ENCODE results near the gene CAMK1. TPM values are rescaled to one million over a fixed set of nuclear protein-coding genes. Genes with fewer than 3 reads are reported as not detected.

Gene CAMK1
- 113 and 116 TPM in 2 replicates for total RNA-seq

GRCh38 chr3:9769426-9770275 is at the start of gene CAMK1:
Gene CAMK1, minus strand, starts transcription at chr3:9769947. Its CDS starts 2,198 bp downstream, at chr3:9767749.
- peak; percentile 70 for DNase-seq (ENCODE audit: low spot score)
- Mint-ChIP-seq H3K27me3 (ENCODE audit: low read depth) (no peaks in the 10 kb centered on the region), H3K9me3 (no peaks in the 10 kb centered on the region), H3K4me1 (ENCODE audit: low read depth) (peaks cover 36% of the 10 kb centered on the region), H3K4me3 (ENCODE audit: low read depth) (peak within 1 kb of the TSS; percentile 82), H3K36me3 (ENCODE audit: low read depth) (peaks cover 31% of the 10 kb centered on the region), H3K27ac (peak within 1 kb of the TSS; percentile 65)
- intact Hi-C loops (cut with micrococcal nuclease) = loop anchor here (1.0 to 5.0 kb wide), 4 partner anchors 9 to 38 kb away; partner anchors contain the start of gene TADA3

GRCh38 chr3:9818666-9819335 is 49.1 kb upstream of the CAMK1 start:
- H3K27me3 Mint-ChIP-seq (ENCODE audit: low read depth) = no peaks in the 10 kb centered on the region
- H3K4me3 Mint-ChIP-seq (ENCODE audit: low read depth) = no peak overlapping the region
- no peaks in the 10 kb centered on the region for H3K9me3 Mint-ChIP-seq
- H3K36me3 Mint-ChIP-seq (ENCODE audit: low read depth) = peaks cover 17% of the 10 kb centered on the region
- no peak for DNase-seq (ENCODE audit: low spot score)
- no peak overlapping the region for H3K27ac Mint-ChIP-seq
- peaks cover 5% of the 10 kb centered on the region for H3K4me1 Mint-ChIP-seq (ENCODE audit: low read depth)
- intact Hi-C loops (cut with micrococcal nuclease) = no loop called here

- no peak for DNase-seq (ENCODE audit: low spot score)
- peaks cover 28% of the 10 kb centered on the region for H3K36me3 Mint-ChIP-seq (ENCODE audit: low read depth)
- no peaks in the 10 kb centered on the region for H3K27me3 Mint-ChIP-seq (ENCODE audit: low read depth)
- H3K27ac Mint-ChIP-seq = no peak overlapping the region
- H3K4me3 Mint-ChIP-seq (ENCODE audit: low read depth) = no peak overlapping the region
- intact Hi-C loops (cut with micrococcal nuclease) = no loop called here
- no peaks in the 10 kb centered on the region for H3K9me3 Mint-ChIP-seq
- peaks cover 5% of the 10 kb centered on the region for H3K4me1 Mint-ChIP-seq (ENCODE audit: low read depth)
Measured at GRCh38 chr3:9817436-9817835, 47.7 kb upstream of the CAMK1 start.

- H3K9me3 Mint-ChIP-seq = no peaks in the 10 kb centered on the region
- peaks cover 10% of the 10 kb centered on the region for H3K4me1 Mint-ChIP-seq (ENCODE audit: low read depth)
- no peak for DNase-seq (ENCODE audit: low spot score)
- peaks cover 33% of the 10 kb centered on the region for H3K36me3 Mint-ChIP-seq (ENCODE audit: low read depth)
- no peak overlapping the region for H3K4me3 Mint-ChIP-seq (ENCODE audit: low read depth)
- H3K27me3 Mint-ChIP-seq (ENCODE audit: low read depth) = no peaks in the 10 kb centered on the region
- H3K27ac Mint-ChIP-seq = no peak overlapping the region
- intact Hi-C loops (cut with micrococcal nuclease) = no loop called here
Measured at GRCh38 chr3:9815986-9816385, 46.2 kb upstream of the CAMK1 start.

GRCh38 chr3:9812870-9813483 is 43.2 kb upstream of the CAMK1 start:
- no peaks in the 10 kb centered on the region for H3K27me3 Mint-ChIP-seq (ENCODE audit: low read depth)
- intact Hi-C loops (cut with micrococcal nuclease) = no loop called here
- H3K36me3 Mint-ChIP-seq (ENCODE audit: low read depth) = peaks cover 46% of the 10 kb centered on the region
- no peak for DNase-seq (ENCODE audit: low spot score)
- H3K4me3 Mint-ChIP-seq (ENCODE audit: low read depth) = no peak overlapping the region
- H3K4me1 Mint-ChIP-seq (ENCODE audit: low read depth) = peaks cover 22% of the 10 kb centered on the region
- no peak overlapping the region for H3K27ac Mint-ChIP-seq
- no peaks in the 10 kb centered on the region for H3K9me3 Mint-ChIP-seq

- Mint-ChIP-seq H3K9me3 (no peaks in the 10 kb centered on the region), H3K36me3 (ENCODE audit: low read depth) (peaks cover 61% of the 10 kb centered on the region), H3K4me3 (ENCODE audit: low read depth) (peak overlapping the region; percentile 40), H3K4me1 (ENCODE audit: low read depth) (peaks cover 30% of the 10 kb centered on the region), H3K27ac (peak overlapping the region; percentile 46), H3K27me3 (ENCODE audit: low read depth) (no peaks in the 10 kb centered on the region)
- intact Hi-C loops (cut with micrococcal nuclease) = no loop called here
- DNase-seq (ENCODE audit: low spot score) = no peak
Measured at GRCh38 chr3:9810846-9811245, 41.1 kb upstream of the CAMK1 start.

- H3K36me3 Mint-ChIP-seq (ENCODE audit: low read depth) = peaks cover 65% of the 10 kb centered on the region
- DNase-seq (ENCODE audit: low spot score) = no peak
- H3K27me3 Mint-ChIP-seq (ENCODE audit: low read depth) = no peaks in the 10 kb centered on the region
- H3K4me3 Mint-ChIP-seq (ENCODE audit: low read depth) = peak overlapping the region; percentile 40
- H3K27ac Mint-ChIP-seq = peak overlapping the region; percentile 46
- H3K4me1 Mint-ChIP-seq (ENCODE audit: low read depth) = peaks cover 32% of the 10 kb centered on the region
- H3K9me3 Mint-ChIP-seq = no peaks in the 10 kb centered on the region
- intact Hi-C loops (cut with micrococcal nuclease) = no loop called here
Measured at GRCh38 chr3:9810433-9810770, 40.7 kb upstream of the CAMK1 start.

- no peaks in the 10 kb centered on the region for H3K27me3 Mint-ChIP-seq (ENCODE audit: low read depth)
- H3K36me3 Mint-ChIP-seq (ENCODE audit: low read depth) = peaks cover 71% of the 10 kb centered on the region
- no peaks in the 10 kb centered on the region for H3K9me3 Mint-ChIP-seq
- H3K4me1 Mint-ChIP-seq (ENCODE audit: low read depth) = peaks cover 32% of the 10 kb centered on the region
- H3K27ac Mint-ChIP-seq = peak within 1 kb of the TSS; percentile 85
- peak; percentile 26 for DNase-seq (ENCODE audit: low spot score)
- H3K4me3 Mint-ChIP-seq (ENCODE audit: low read depth) = peak within 1 kb of the TSS; percentile 81
- intact Hi-C loops (cut with micrococcal nuclease) = loop anchor here (5.0 kb wide), 2 partner anchors 43 to 58 kb away; partner anchors contain the start of gene CAMK1
Measured at GRCh38 chr3:9809615-9810432, 40.1 kb upstream of the CAMK1 start, which contains the start of gene TTLL3. Gene TTLL3, plus strand, starts transcription at chr3:9810262. Its CDS starts 400 bp downstream, at chr3:9810662.

- peak overlapping the region; percentile 81 for H3K4me3 Mint-ChIP-seq (ENCODE audit: low read depth)
- H3K4me1 Mint-ChIP-seq (ENCODE audit: low read depth) = peaks cover 32% of the 10 kb centered on the region
- no peaks in the 10 kb centered on the region for H3K9me3 Mint-ChIP-seq
- peaks cover 77% of the 10 kb centered on the region for H3K36me3 Mint-ChIP-seq (ENCODE audit: low read depth)
- peak overlapping the region; percentile 85 for H3K27ac Mint-ChIP-seq
- intact Hi-C loops (cut with micrococcal nuclease) = loop anchor here (5.0 kb wide), 2 partner anchors 42 to 57 kb away; partner anchors contain the start of gene CAMK1
- no peaks in the 10 kb centered on the region for H3K27me3 Mint-ChIP-seq (ENCODE audit: low read depth)
- no peak for DNase-seq (ENCODE audit: low spot score)
Measured at GRCh38 chr3:9809239-9809614, 39.5 kb upstream of the CAMK1 start.

GRCh38 chr3:9808345-9809037 is 38.7 kb upstream of the CAMK1 start:
- Mint-ChIP-seq H3K4me3 (ENCODE audit: low read depth) (no peak overlapping the region), H3K4me1 (ENCODE audit: low read depth) (peaks cover 35% of the 10 kb centered on the region)

GRCh38 chr3:9807981-9808344 is 38.2 kb upstream of the CAMK1 start:
- intact Hi-C loops (cut with micrococcal nuclease) = loop anchor here (5.0 kb wide), 2 partner anchors 41 to 56 kb away; partner anchors contain the start of gene CAMK1
- Mint-ChIP-seq H3K9me3 (no peaks in the 10 kb centered on the region), H3K27ac (peak overlapping the region; percentile 85), H3K4me3 (ENCODE audit: low read depth) (no peak overlapping the region), H3K4me1 (ENCODE audit: low read depth) (peaks cover 39% of the 10 kb centered on the region), H3K36me3 (ENCODE audit: low read depth) (peaks cover 79% of the 10 kb centered on the region), H3K27me3 (ENCODE audit: low read depth) (no peaks in the 10 kb centered on the region)
- no peak for DNase-seq (ENCODE audit: low spot score)

More at GRCh38 chr3:9808345-9809037, 38.7 kb upstream of the CAMK1 start:
- peak; percentile 39 for DNase-seq (ENCODE audit: low spot score)
- no peaks in the 10 kb centered on the region for H3K27me3 Mint-ChIP-seq (ENCODE audit: low read depth)
- H3K36me3 Mint-ChIP-seq (ENCODE audit: low read depth) = peaks cover 79% of the 10 kb centered on the region
- H3K9me3 Mint-ChIP-seq = no peaks in the 10 kb centered on the region
- intact Hi-C loops (cut with micrococcal nuclease) = loop anchor here (5.0 kb wide), 2 partner anchors 41 to 56 kb away; partner anchors contain the start of gene CAMK1
- peak overlapping the region; percentile 85 for H3K27ac Mint-ChIP-seq

All from activated T-helper 2 cell treated with anti-CD3 and anti-CD28 coated beads, Interferon-gamma antibody, Interleukin-2, Interleukin-4, amounts not matched to agents 10 μg/mL and 5 μg/mL and 100 μg/mL, durations not matched to agents 14 hours and 24 hours and 36 hours (primary cell).